Activated B cell treated with CpG ODN at 0.5 μM for 24 hours (primary cell): ENCODE measurements around the gene URB1. TPM values are rescaled to one million over a fixed set of nuclear protein-coding genes. Genes with fewer than 3 reads are reported as not detected.

Experiments
- ATAC-seq: fragments of 200-7000 bp; cut with Tn5 transposase; one replicate; pipeline ENCODE4 v1.10.0; 2021; ENCODE audit warnings: low read depth, mild to moderate bottlenecking, moderate library complexity
- CTCF ChIA-PET: fragments of 350-600 bp; sonication (Branson Sonifier 250); formaldehyde crosslinking; loops from one replicate; lab custom pipeline; 2021; ENCODE audit warnings: antibody characterized with exemption; lab: Charles Lee
- POLR2A ChIA-PET: fragments of 350-600 bp; sonication (Branson Sonifier 250); formaldehyde crosslinking; loops from one replicate; lab custom pipeline; 2021; ENCODE audit warnings: antibody characterized with exemption; lab: Charles Lee
- DNase-seq: peaks from one replicate; pipeline ENCODE4 v3.0.0; 2022
- H3K27ac Mint-ChIP-seq: one replicate; pipeline ENCODE4 v1.8.0; 2020; ENCODE audit warnings: mixed read lengths
- H3K27me3 Mint-ChIP-seq: one replicate; pipeline ENCODE4 v1.8.0; 2021; ENCODE audit warnings: mixed read lengths
- H3K36me3 Mint-ChIP-seq: one replicate; pipeline ENCODE4 v1.8.0; 2021; ENCODE audit warnings: low read depth, mixed read lengths
- H3K4me1 Mint-ChIP-seq: one replicate; pipeline ENCODE4 v1.8.0; 2021; ENCODE audit warnings: mixed read lengths
- H3K4me3 Mint-ChIP-seq: one replicate; pipeline ENCODE4 v1.8.0; 2020; ENCODE audit warnings: mild to moderate bottlenecking, mixed read lengths
- H3K9me3 Mint-ChIP-seq: one replicate; pipeline ENCODE4 v1.8.0; 2020; ENCODE audit warnings: mixed read lengths
- CTCF ChIP-seq: fragments of 200-600 bp; IDR thresholded peaks from one replicate; pipeline ENCODE4 v1.8.0; 2022; ENCODE audit warnings: antibody characterized with exemption, mild to moderate bottlenecking
- intact Hi-C: fragments of 100-400 bp; cut with micrococcal nuclease; formaldehyde crosslinking; loops from one replicate; pipeline ENCODE4 v1.15.1; 2024
- total RNA-seq: library from RNA; stranded (reverse); gene quantifications from 2 replicates; pipeline ENCODE4 v1.2.3, GENCODE V29; 2022

Gene URB1
- total RNA-seq, 1 donor from 2014 or later, result 22.2 TPM

GRCh38 chr21:32426592-32427051 lies 33.8 kb upstream of the URB1 start:
- no peak for TF ChIP-seq CTCF
- DNase-seq (no peak), ATAC-seq (no peak)
- POLR2A ChIA-PET, result no interaction called here
- Mint-ChIP-seq H3K36me3 (no peaks in the 10 kb centered on the region), H3K9me3 (peaks cover 6% of the 10 kb centered on the region), H3K27me3 (peaks cover 6% of the 10 kb centered on the region), H3K4me3 (no peak overlapping the region), H3K4me1 (no peaks in the 10 kb centered on the region), H3K27ac (no peak overlapping the region)
- CTCF ChIA-PET, result no interaction called here
- intact Hi-C loops, result no loop called here

- H3K27ac Mint-ChIP-seq, result no peak overlapping the region
- no peaks in the 10 kb centered on the region for H3K36me3 Mint-ChIP-seq
- TF ChIP-seq CTCF, result no peak
- no peak for ATAC-seq
- no peak for DNase-seq
- peaks cover 6% of the 10 kb centered on the region for H3K9me3 Mint-ChIP-seq
- H3K4me3 Mint-ChIP-seq, result no peak overlapping the region
- intact Hi-C loops, result no loop called here
- no peaks in the 10 kb centered on the region for H3K4me1 Mint-ChIP-seq
- POLR2A ChIA-PET, result no interaction called here
- H3K27me3 Mint-ChIP-seq, result peaks cover 6% of the 10 kb centered on the region
- CTCF ChIA-PET, result no interaction called here
Measured at GRCh38 chr21:32426066-32426465, 33.3 kb upstream of the URB1 start.

- no peaks in the 10 kb centered on the region for H3K4me1 Mint-ChIP-seq
- H3K27me3 Mint-ChIP-seq, result peaks cover 6% of the 10 kb centered on the region
- H3K4me3 Mint-ChIP-seq, result no peak overlapping the region
- DNase-seq (no peak), ATAC-seq (no peak)
- no peaks in the 10 kb centered on the region for H3K36me3 Mint-ChIP-seq
- CTCF ChIA-PET, result no interaction called here
- POLR2A ChIA-PET, result no interaction called here
- no peak for TF ChIP-seq CTCF
- intact Hi-C loops, result no loop called here
- no peak overlapping the region for H3K27ac Mint-ChIP-seq
- peaks cover 6% of the 10 kb centered on the region for H3K9me3 Mint-ChIP-seq
Measured at GRCh38 chr21:32425628-32426027, 32.8 kb upstream of the URB1 start.

GRCh38 chr21:32424674-32425073 lies 31.9 kb upstream of the URB1 start:
- H3K4me3 Mint-ChIP-seq, result no peak overlapping the region
- no peaks in the 10 kb centered on the region for H3K4me1 Mint-ChIP-seq
- ChIA-PET POLR2A (no interaction called here), CTCF (no interaction called here)
- ATAC-seq (no peak), DNase-seq (no peak)
- H3K27ac Mint-ChIP-seq, result no peak overlapping the region
- H3K9me3 Mint-ChIP-seq, result peaks cover 4% of the 10 kb centered on the region
- intact Hi-C loops, result no loop called here
- TF ChIP-seq CTCF, result no peak
- H3K27me3 Mint-ChIP-seq, result peaks cover 6% of the 10 kb centered on the region
- no peaks in the 10 kb centered on the region for H3K36me3 Mint-ChIP-seq

- Mint-ChIP-seq H3K4me1 (no peaks in the 10 kb centered on the region), H3K27ac (no peak overlapping the region), H3K9me3 (peaks cover 4% of the 10 kb centered on the region), H3K36me3 (no peaks in the 10 kb centered on the region), H3K27me3 (peaks cover 6% of the 10 kb centered on the region), H3K4me3 (no peak overlapping the region)
- no peak for ATAC-seq
- CTCF ChIA-PET, result no interaction called here
- intact Hi-C loops, result no loop called here
- POLR2A ChIA-PET, result no interaction called here
- DNase-seq, result no peak
- TF ChIP-seq CTCF, result no peak
Measured at GRCh38 chr21:32424191-32424535, 31.4 kb upstream of the URB1 start.
